ENCODE data around the gene NOD2. TPM values are rescaled to one million over a fixed set of nuclear protein-coding genes. Genes with fewer than 3 reads are reported as not detected.

NOD2 gene
- total and polyA plus RNA-seq, 2 experiments from 2014 or later = not detected

DNA sequence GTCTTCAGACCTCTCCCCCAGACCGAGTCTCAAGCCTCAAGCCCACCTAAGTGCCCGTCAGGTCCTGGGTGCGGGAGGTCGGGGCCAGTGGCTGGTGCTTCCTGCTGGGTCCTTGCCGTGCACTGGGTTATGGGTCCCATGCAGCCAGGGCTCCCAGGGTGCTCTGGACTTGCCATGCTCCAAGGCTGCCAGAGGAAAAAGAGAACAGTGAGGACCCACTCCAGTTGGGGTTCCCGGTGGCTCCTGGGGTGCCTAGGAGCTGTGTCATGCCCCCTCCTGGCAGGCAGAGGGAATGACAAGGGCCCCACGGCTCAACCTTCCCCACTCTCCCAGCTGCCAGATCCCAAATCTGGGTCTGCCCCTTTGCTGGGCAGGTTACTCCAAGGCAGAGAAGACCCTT lies 16.1 kb upstream of the NOD2 start:
- no peak for DNase-seq
- Histone ChIP-seq H3K27me3 (replicated peaks; ENCODE audit: insufficient read depth) (no peaks in the 10 kb centered on the region), H3K79me2 (ENCODE audit: insufficient read depth) (no peaks in the 10 kb centered on the region), H4K20me1 (ENCODE audit: insufficient read depth) (no peaks in the 10 kb centered on the region), H3K4me3 (no peak overlapping the region), H3K4me2 (ENCODE audit: unreplicated experiment) (no peak overlapping the region), H3K9ac (no peak overlapping the region), H3K4me1 (ENCODE audit: insufficient read depth) (no peaks in the 10 kb centered on the region), H3F3A (ENCODE audit: insufficient read depth) (no peaks in the 10 kb centered on the region), H3K36me3 (ENCODE audit: low read depth) (no peaks in the 10 kb centered on the region), H3K27ac (no peak overlapping the region), H3K9me3 (ENCODE audit: low read depth) (no peaks in the 10 kb centered on the region), H3K9me2 (ENCODE audit: insufficient read depth) (no peaks in the 10 kb centered on the region), H2AFZ (no peak overlapping the region)
- WGBS, 2 experiments (ENCODE audit: low coverage in 1 of 2, low lambda C conversion rate in 2 of 2, missing lambda C conversion rate in 2 of 2) = 59 to 70% methylated on average over 7 of the region's 7 CpGs
- TF ChIP-seq EZH2phosphoT487 (IDR thresholded peaks at IDR 0.05; ENCODE audit: insufficient read depth, low read depth) = no peak
- no peak for TF ChIP-seq EZH2 (IDR thresholded peaks at IDR 0.05; ENCODE audit: insufficient read depth, poor library complexity, severe bottlenecking)
- in situ Hi-C loops (cut with MboI) = no loop called here

DNA sequence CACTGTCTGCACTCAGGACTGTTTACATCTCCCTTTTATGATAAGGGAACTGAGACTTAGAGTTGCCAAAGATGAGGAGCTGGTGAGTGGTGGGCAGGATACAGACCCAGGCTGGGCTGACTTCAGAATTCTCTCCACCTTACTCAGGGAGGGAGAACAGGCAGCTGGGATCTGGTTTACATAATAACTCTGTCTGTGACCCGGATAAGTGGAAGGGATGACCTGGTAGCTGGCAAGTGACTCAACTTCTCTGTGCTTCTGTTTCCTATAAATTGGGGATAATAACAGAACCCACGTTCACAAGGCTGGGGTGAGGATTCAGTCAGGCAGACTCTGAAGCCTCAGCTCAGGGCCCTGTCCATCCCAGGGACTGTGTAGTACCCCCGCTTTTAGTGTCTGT lies 14.9 kb upstream of the NOD2 start:
- TF ChIP-seq EZH2 (IDR thresholded peaks at IDR 0.05; ENCODE audit: insufficient read depth, poor library complexity, severe bottlenecking) = no peak
- TF ChIP-seq EZH2phosphoT487 (IDR thresholded peaks at IDR 0.05; ENCODE audit: insufficient read depth, low read depth) = no peak
- H4K20me1 ChIP-seq (ENCODE audit: insufficient read depth) = no peaks in the 10 kb centered on the region
- H3K9ac ChIP-seq = no peak overlapping the region
- no peak overlapping the region for H3K4me3 ChIP-seq
- H3K9me2 ChIP-seq (ENCODE audit: insufficient read depth) = no peaks in the 10 kb centered on the region
- no peaks in the 10 kb centered on the region for H3F3A ChIP-seq (ENCODE audit: insufficient read depth)
- H3K9me3 ChIP-seq (ENCODE audit: low read depth) = no peaks in the 10 kb centered on the region
- DNase-seq = no peak
- no peaks in the 10 kb centered on the region for H3K36me3 ChIP-seq (ENCODE audit: low read depth)
- no peak overlapping the region for H3K4me2 ChIP-seq (ENCODE audit: unreplicated experiment)
- H3K4me1 ChIP-seq (ENCODE audit: insufficient read depth) = no peaks in the 10 kb centered on the region
- in situ Hi-C loops (cut with MboI) = no loop called here
- H3K27me3 ChIP-seq (replicated peaks; ENCODE audit: insufficient read depth) = no peaks in the 10 kb centered on the region
- 20 to 23% methylated on average over 3 of the region's 3 CpGs for WGBS, 2 experiments (ENCODE audit: low coverage in 1 of 2, low lambda C conversion rate in 2 of 2, missing lambda C conversion rate in 2 of 2)
- H3K27ac ChIP-seq = no peak overlapping the region
- H3K79me2 ChIP-seq (ENCODE audit: insufficient read depth) = no peaks in the 10 kb centered on the region
- no peak overlapping the region for H2AFZ ChIP-seq

- H3K4me3 ChIP-seq = no peak overlapping the region
- no peaks in the 10 kb centered on the region for H3K36me3 ChIP-seq (ENCODE audit: low read depth)
- no peaks in the 10 kb centered on the region for H3K27me3 ChIP-seq (replicated peaks; ENCODE audit: insufficient read depth)
- H4K20me1 ChIP-seq (ENCODE audit: insufficient read depth) = no peaks in the 10 kb centered on the region
- in situ Hi-C loops (cut with MboI) = no loop called here
- no peak overlapping the region for H3K27ac ChIP-seq
- no peaks in the 10 kb centered on the region for H3F3A ChIP-seq (ENCODE audit: insufficient read depth)
- no peaks in the 10 kb centered on the region for H3K4me1 ChIP-seq (ENCODE audit: insufficient read depth)
- H3K9ac ChIP-seq = no peak overlapping the region
- WGBS, 2 experiments (ENCODE audit: low coverage in 1 of 2, low lambda C conversion rate in 2 of 2, missing lambda C conversion rate in 2 of 2) = 65 to 72% methylated on average over 13 to 14 of the region's 14 CpGs
- no peak overlapping the region for H3K4me2 ChIP-seq (ENCODE audit: unreplicated experiment)
- TF ChIP-seq EZH2phosphoT487 (IDR thresholded peaks at IDR 0.05; ENCODE audit: insufficient read depth, low read depth) (no peak), EZH2 (IDR thresholded peaks at IDR 0.05; ENCODE audit: insufficient read depth, poor library complexity, severe bottlenecking) (no peak)
- no peaks in the 10 kb centered on the region for H3K79me2 ChIP-seq (ENCODE audit: insufficient read depth)
- no peaks in the 10 kb centered on the region for H3K9me3 ChIP-seq (ENCODE audit: low read depth)
- H3K9me2 ChIP-seq (ENCODE audit: insufficient read depth) = no peaks in the 10 kb centered on the region
- H2AFZ ChIP-seq = no peak overlapping the region
- no peak for DNase-seq
Observed at GRCh38 chr16:50679266-50679665, 14.1 kb upstream of the NOD2 start.

GRCh38 chr16:50679676-50680555 lies 13.5 kb upstream of the NOD2 start:
- no peak for TF ChIP-seq EZH2 (IDR thresholded peaks at IDR 0.05; ENCODE audit: insufficient read depth, poor library complexity, severe bottlenecking)
- TF ChIP-seq EZH2phosphoT487 (IDR thresholded peaks at IDR 0.05; ENCODE audit: insufficient read depth, low read depth) = no peak
- in situ Hi-C loops (cut with MboI) = no loop called here
- H3K9me3 ChIP-seq (ENCODE audit: low read depth) = no peaks in the 10 kb centered on the region

More at GRCh38 chr16:50679676-50680555, 13.5 kb upstream of the NOD2 start:
- no peak overlapping the region for H3K9ac ChIP-seq
- H2AFZ ChIP-seq = no peak overlapping the region
- no peak for DNase-seq
- no peak overlapping the region for H3K4me3 ChIP-seq
- no peaks in the 10 kb centered on the region for H3F3A ChIP-seq (ENCODE audit: insufficient read depth)
- H3K36me3 ChIP-seq (ENCODE audit: low read depth) = no peaks in the 10 kb centered on the region
- WGBS, 2 experiments (ENCODE audit: low coverage in 1 of 2, low lambda C conversion rate in 2 of 2, missing lambda C conversion rate in 2 of 2) = 63 to 66% methylated on average over 6 of the region's 6 CpGs
- no peak overlapping the region for H3K4me2 ChIP-seq (ENCODE audit: unreplicated experiment)
- H4K20me1 ChIP-seq (ENCODE audit: insufficient read depth) = no peaks in the 10 kb centered on the region
- no peak overlapping the region for H3K27ac ChIP-seq
- H3K9me2 ChIP-seq (ENCODE audit: insufficient read depth) = no peaks in the 10 kb centered on the region
- H3K27me3 ChIP-seq (replicated peaks; ENCODE audit: insufficient read depth) = no peaks in the 10 kb centered on the region
- H3K4me1 ChIP-seq (ENCODE audit: insufficient read depth) = no peaks in the 10 kb centered on the region
- no peaks in the 10 kb centered on the region for H3K79me2 ChIP-seq (ENCODE audit: insufficient read depth)
